Esophagus squamous epithelium (tissue), 4 donors: Measurements from ENCODE around the gene PTPN6.

Experiments
- CTCF ChIP-seq, 6 experiments: fragments of 450-650 bp in 4 of 6; fragments of 200-600 bp in 2 of 6; sonication (generic) in 2 of 6; IDR thresholded peaks; one replicate each; pipeline ENCODE4 v1.5.1; 2016 to 2019; ENCODE audit warnings: antibody characterized with exemption in 6 of 6, mild to moderate bottlenecking in 4 of 6, moderate library complexity in 4 of 6
- POLR2A ChIP-seq, 4 donors: fragments of 450-650 bp; IDR thresholded peaks; one replicate each; pipeline ENCODE4 v1.6.1; 2017; ENCODE audit warnings: antibody characterized with exemption in 4 of 4, mild to moderate bottlenecking in 4 of 4, moderate library complexity in 3 of 4

GRCh38 chr12:6960593-6961277, 9.6 kb downstream of the PTPN6 start:
- TF ChIP-seq CTCF (IDR thresholded peaks at IDR 0.05): peak in 1 of 6 experiments; percentile 16
- TF ChIP-seq POLR2A (IDR thresholded peaks at IDR 0.05): no peak
